HTR-8/SVneo (cell line): Measurements from ENCODE around the gene LRMDA.

Experiments used
- DNase-seq: peaks from one replicate; pipeline ENCODE4 v3.0.0; 2011; ENCODE audit warnings: low spot score, mixed read lengths; ENCODE audit not compliant: insufficient read length
- FAIRE-seq: peaks from 2 replicates; lab custom pipeline; 2011; peaks lifted over from hg19 to GRCh38; lab: Jason Lieb, UNC

Gene LRMDA

GRCh38 chr10:75418293-75418692, 13.1 kb upstream of the LRMDA start:
- DNase-seq (no peak), FAIRE-seq (no peak)

- DNase-seq, result no peak
- FAIRE-seq, result no peak
Measured at GRCh38 chr10:75418712-75419111, 12.7 kb upstream of the LRMDA start.

GRCh38 chr10:75422913-75423312, 8.5 kb upstream of the LRMDA start:
- FAIRE-seq (peak; percentile 13), DNase-seq (no peak)

GRCh38 chr10:75424571-75424970, 6.9 kb upstream of the LRMDA start:
- DNase-seq (no peak), FAIRE-seq (no peak)

- FAIRE-seq (no peak), DNase-seq (no peak)
Measured at GRCh38 chr10:75425291-75426079, 5.9 kb upstream of the LRMDA start.

GRCh38 chr10:75426880-75427279, 4.5 kb upstream of the LRMDA start:
- DNase-seq, result no peak
- FAIRE-seq, result no peak

- no peak for FAIRE-seq
- DNase-seq, result no peak
Measured at GRCh38 chr10:75427951-75428350, 3.5 kb upstream of the LRMDA start.

- DNase-seq (peak; percentile 31), FAIRE-seq (no peak)
Measured at GRCh38 chr10:75428434-75429158, 2.8 kb upstream of the LRMDA start.

- DNase-seq (no peak), FAIRE-seq (no peak)
Measured at GRCh38 chr10:75429159-75429827, 2.1 kb upstream of the LRMDA start.

- DNase-seq, result peak; percentile 26
- FAIRE-seq, result no peak
Measured at GRCh38 chr10:75430000-75430763, 1.2 kb upstream of the LRMDA start.

- FAIRE-seq, result no peak
- DNase-seq, result no peak
Measured at GRCh38 chr10:75432176-75432575, 752 bp downstream of the LRMDA start.

- FAIRE-seq, result no peak
Measured at GRCh38 chr10:75432763-75433162, 1.3 kb downstream of the LRMDA start.

GRCh38 chr10:75433216-75433615, 1.8 kb downstream of the LRMDA start:
- FAIRE-seq (no peak), DNase-seq (no peak)

More at GRCh38 chr10:75432763-75433162, 1.3 kb downstream of the LRMDA start:
- no peak for DNase-seq

GRCh38 chr10:75434291-75434690, 2.9 kb downstream of the LRMDA start:
- no peak for DNase-seq
- FAIRE-seq, result peak; percentile 46

GRCh38 chr10:75435291-75435690, 3.9 kb downstream of the LRMDA start:
- DNase-seq, result no peak
- no peak for FAIRE-seq

GRCh38 chr10:75436896-75437295, 5.5 kb downstream of the LRMDA start:
- FAIRE-seq (no peak), DNase-seq (no peak)

- FAIRE-seq, result no peak
Measured at GRCh38 chr10:75437693-75438092, 6.3 kb downstream of the LRMDA start.

GRCh38 chr10:75438275-75438674, 6.9 kb downstream of the LRMDA start:
- no peak for DNase-seq
- no peak for FAIRE-seq

More at GRCh38 chr10:75437693-75438092, 6.3 kb downstream of the LRMDA start:
- DNase-seq, result no peak

- DNase-seq (no peak), FAIRE-seq (no peak)
Measured at GRCh38 chr10:75439811-75440210, 8.4 kb downstream of the LRMDA start.

GRCh38 chr10:75440271-75440793, 8.9 kb downstream of the LRMDA start:
- no peak for DNase-seq
- FAIRE-seq, result no peak
